MCF 10A (cell line): ENCODE results near the gene CSKMT. TPM values are rescaled to one million over a fixed set of nuclear protein-coding genes. Genes with fewer than 3 reads are reported as not detected.

Experiments
- BruUV-seq: library from RNA; stranded (reverse); fragments of 400-500 nt; replicated peaks from 2 replicates; lab custom pipeline; 2021; lab: Mats Ljungman, UMichigan
- CTCF ChIA-PET: fragments of 300-600 bp; sonication (Branson Sonifier 250); formaldehyde crosslinking; extraction: SDS; loops from one replicate; lab custom pipeline; 2021; ENCODE audit warnings: antibody characterized with exemption, inconsistent platforms; lab: Yijun Ruan, JAX
- POLR2A ChIA-PET: fragments of 300-600, 350-650 bp; sonication (Branson Sonifier 250); formaldehyde crosslinking; extraction: SDS; loops from one replicate; lab custom pipeline; 2020; ENCODE audit warnings: antibody characterized with exemption, inconsistent platforms; lab: Yijun Ruan, JAX
- DNase-seq: peaks from one replicate; pipeline ENCODE4 v3.0.0-alpha.2; 2018; ENCODE audit not compliant: unreplicated experiment
- H3K27ac Mint-ChIP-seq: one replicate; pipeline ENCODE4 v1.8.0; 2022; ENCODE audit warnings: mild to moderate bottlenecking, low read depth, mixed read lengths; ENCODE audit not compliant: unreplicated experiment
- H3K27me3 Mint-ChIP-seq: one replicate; pipeline ENCODE4 v1.8.0; 2022; ENCODE audit warnings: mixed read lengths; ENCODE audit not compliant: insufficient read depth, unreplicated experiment
- H3K36me3 Mint-ChIP-seq: one replicate; pipeline ENCODE4 v1.8.0; 2022; ENCODE audit warnings: mild to moderate bottlenecking, moderate library complexity, mixed read lengths; ENCODE audit not compliant: insufficient read depth, unreplicated experiment
- H3K4me1 Mint-ChIP-seq: one replicate; pipeline ENCODE4 v1.8.0; 2022; ENCODE audit warnings: mixed read lengths; ENCODE audit not compliant: insufficient read depth, unreplicated experiment
- H3K4me3 Mint-ChIP-seq: one replicate; pipeline ENCODE4 v1.8.0; 2022; ENCODE audit warnings: mild to moderate bottlenecking, moderate library complexity, mixed read lengths; ENCODE audit not compliant: unreplicated experiment
- H3K9me3 Mint-ChIP-seq: one replicate; pipeline ENCODE4 v1.8.0; 2022; ENCODE audit warnings: mixed read lengths; ENCODE audit not compliant: unreplicated experiment
- CTCF ChIP-seq: fragments of 200-600 bp; IDR thresholded peaks from one replicate; pipeline ENCODE4 v1.8.0; 2022; ENCODE audit warnings: antibody characterized with exemption, mild to moderate bottlenecking; ENCODE audit not compliant: unreplicated experiment
- intact Hi-C: fragments of 100-400 bp; cut with micrococcal nuclease; formaldehyde crosslinking; loops from 2 replicates; pipeline ENCODE4 v1.14.1; 2022
- total RNA-seq: library from RNA; stranded (reverse); gene quantifications from 2 replicates; pipeline ENCODE4 v1.2.3, GENCODE V29; 2022

The CSKMT gene
- total RNA-seq, 1 experiment from 2014 or later, result 31.2 TPM

GRCh38 chr11:62680825-62681240 is 15.7 kb downstream of the CSKMT start:
- peak; percentile 42 for TF ChIP-seq CTCF
- ChIA-PET POLR2A (interaction anchor here (0.6 to 7.1 kb wide), 30 partner anchors 9 to 1353 kb away, joined by 3 to 132 read pairs (median 5); partner anchors contain the start of genes C11orf98, CSKMT, GANAB and HNRNPUL2), CTCF (interaction anchor here (0.6 to 3.0 kb wide), 33 partner anchors 9 to 344 kb away, joined by 3 to 72 read pairs (median 4); partner anchors contain the start of genes ASRGL1, BSCL2, GNG3 and HNRNPUL2)
- BruUV-seq, result no TSS peak
- H3K27ac Mint-ChIP-seq, result no peak overlapping the region
- no peaks in the 10 kb centered on the region for H3K27me3 Mint-ChIP-seq
- no peaks in the 10 kb centered on the region for H3K9me3 Mint-ChIP-seq
- H3K4me3 Mint-ChIP-seq, result peak overlapping the region; percentile 45
- peaks cover 22% of the 10 kb centered on the region for H3K4me1 Mint-ChIP-seq
- peaks cover 27% of the 10 kb centered on the region for H3K36me3 Mint-ChIP-seq
- DNase-seq, result peak; percentile 77
- intact Hi-C loops, result loop anchor here (2.0 kb wide), 1 partner anchor 14 kb away; no protein-coding TSS in a partner anchor

GRCh38 chr11:62682518-62682917 is 17.4 kb downstream of the CSKMT start:
- DNase-seq, result no peak
- POLR2A ChIA-PET, result no interaction called here
- Mint-ChIP-seq H3K36me3 (peaks cover 11% of the 10 kb centered on the region), H3K27ac (no peak overlapping the region), H3K27me3 (no peaks in the 10 kb centered on the region), H3K9me3 (no peaks in the 10 kb centered on the region), H3K4me1 (peaks cover 14% of the 10 kb centered on the region), H3K4me3 (no peak overlapping the region)
- BruUV-seq, result no TSS peak
- CTCF ChIA-PET, result interaction anchor here (1.1 kb wide), 1 partner anchor 41 kb away, joined by 6 read pairs; no protein-coding TSS in a partner anchor
- intact Hi-C loops, result no loop called here
- no peak for TF ChIP-seq CTCF

GRCh38 chr11:62687508-62688396 is 22.6 kb downstream of the CSKMT start:
- ChIA-PET POLR2A (interaction anchor here (0.6 to 1.7 kb wide), 5 partner anchors 16 to 1582 kb away, joined by 3 to 4 read pairs (median 3); partner anchors contain the start of genes TAF6L and UQCC3), CTCF (no interaction called here)
- H3K27me3 Mint-ChIP-seq, result no peaks in the 10 kb centered on the region
- H3K4me1 Mint-ChIP-seq, result peaks cover 19% of the 10 kb centered on the region
- H3K27ac Mint-ChIP-seq, result no peak overlapping the region
- intact Hi-C loops, result no loop called here
- DNase-seq, result no peak
- no peaks in the 10 kb centered on the region for H3K9me3 Mint-ChIP-seq
- no peak for TF ChIP-seq CTCF
- no peak overlapping the region for H3K4me3 Mint-ChIP-seq
- BruUV-seq, result no TSS peak
- peaks cover 38% of the 10 kb centered on the region for H3K36me3 Mint-ChIP-seq

GRCh38 chr11:62688491-62688890 is 23.4 kb downstream of the CSKMT start:
- H3K36me3 Mint-ChIP-seq, result peaks cover 45% of the 10 kb centered on the region
- intact Hi-C loops, result no loop called here
- no peaks in the 10 kb centered on the region for H3K27me3 Mint-ChIP-seq
- H3K4me1 Mint-ChIP-seq, result peaks cover 19% of the 10 kb centered on the region
- no TSS peak for BruUV-seq
- ChIA-PET POLR2A (interaction anchor here (0.6 to 2.3 kb wide), 8 partner anchors 9 to 710 kb away, joined by 3 to 12 read pairs (median 7); partner anchors contain the start of genes HNRNPUL2, INTS5, TAF6L and TTC9C), CTCF (interaction anchor here (0.5 to 2.7 kb wide), 2 partner anchors 294 to 802 kb away, joined by 3 to 10 read pairs; no protein-coding TSS in a partner anchor)
- no peak overlapping the region for H3K4me3 Mint-ChIP-seq
- no peak for TF ChIP-seq CTCF
- H3K9me3 Mint-ChIP-seq, result no peaks in the 10 kb centered on the region
- H3K27ac Mint-ChIP-seq, result no peak overlapping the region
- DNase-seq, result no peak
